Endothelial cell of umbilical vein (primary cell): Measurements from ENCODE around the gene MPZL2.

Experiments
- EZH2 ChIP-seq: IDR thresholded peaks from 2 replicates; pipeline ENCODE4 v1.6.1; 2012; ENCODE audit warnings: borderline replicate concordance, low read depth, mild to moderate bottlenecking, moderate library complexity, low read length, inconsistent platforms; ENCODE audit not compliant: severe bottlenecking
- FOS ChIP-seq: IDR thresholded peaks from 2 replicates; pipeline ENCODE4 v1.6.1; 2011; ENCODE audit warnings: mild to moderate bottlenecking, low read length, moderate library complexity, borderline replicate concordance; ENCODE audit not compliant: insufficient read depth
- GATA2 ChIP-seq: IDR thresholded peaks from 2 replicates; pipeline ENCODE4 v1.7.0; 2011; ENCODE audit warnings: low read depth, mild to moderate bottlenecking, moderate library complexity, mixed read lengths, low read length; ENCODE audit not compliant: insufficient read length, insufficient read depth
- JUN ChIP-seq: IDR thresholded peaks from 2 replicates; pipeline ENCODE4 v1.6.1; 2011; ENCODE audit warnings: borderline replicate concordance, low read depth; ENCODE audit not compliant: insufficient read length, insufficient read depth
- MYC ChIP-seq: IDR thresholded peaks from one replicate; pipeline ENCODE4 v1.6.1; 2011; ENCODE audit warnings: mild to moderate bottlenecking, low read depth, low read length
- POLR2A ChIP-seq: IDR thresholded peaks from 2 replicates; pipeline ENCODE4 v1.6.1; 2012; ENCODE audit warnings: low read depth, mild to moderate bottlenecking, control low read depth, low read length
- POLR2AphosphoS5 ChIP-seq: IDR thresholded peaks from 2 replicates; pipeline ENCODE4 v1.6.1; 2012; ENCODE audit warnings: low read depth, mild to moderate bottlenecking, control low read depth, low read length, moderate library complexity; ENCODE audit not compliant: insufficient read depth
- TF ChIP-seq, protein P1 (sequence below), 2 donors: IDR thresholded peaks; 1 replicate in 1 of 2; 2 replicates in 1 of 2; pipeline ENCODE4 v1.5.1; 2011; ENCODE audit warnings: low read length in 2 of 2, mild to moderate bottlenecking in 2 of 2, moderate library complexity in 2 of 2, control low read depth in 1 of 2, inconsistent platforms in 1 of 2, low read depth in 1 of 2; ENCODE audit not compliant: insufficient read depth in 1 of 2; ENCODE audit errors: extremely low read depth in 1 of 2
- TF ChIP-seq, protein P2 (sequence below): IDR thresholded peaks from 2 replicates; pipeline ENCODE4 v1.6.1; 2011; ENCODE audit not compliant: insufficient read depth, insufficient read length

GRCh38 chr11:118234833-118235232, 29.3 kb downstream of the MPZL2 start:
- TF ChIP-seq, protein P1, sequence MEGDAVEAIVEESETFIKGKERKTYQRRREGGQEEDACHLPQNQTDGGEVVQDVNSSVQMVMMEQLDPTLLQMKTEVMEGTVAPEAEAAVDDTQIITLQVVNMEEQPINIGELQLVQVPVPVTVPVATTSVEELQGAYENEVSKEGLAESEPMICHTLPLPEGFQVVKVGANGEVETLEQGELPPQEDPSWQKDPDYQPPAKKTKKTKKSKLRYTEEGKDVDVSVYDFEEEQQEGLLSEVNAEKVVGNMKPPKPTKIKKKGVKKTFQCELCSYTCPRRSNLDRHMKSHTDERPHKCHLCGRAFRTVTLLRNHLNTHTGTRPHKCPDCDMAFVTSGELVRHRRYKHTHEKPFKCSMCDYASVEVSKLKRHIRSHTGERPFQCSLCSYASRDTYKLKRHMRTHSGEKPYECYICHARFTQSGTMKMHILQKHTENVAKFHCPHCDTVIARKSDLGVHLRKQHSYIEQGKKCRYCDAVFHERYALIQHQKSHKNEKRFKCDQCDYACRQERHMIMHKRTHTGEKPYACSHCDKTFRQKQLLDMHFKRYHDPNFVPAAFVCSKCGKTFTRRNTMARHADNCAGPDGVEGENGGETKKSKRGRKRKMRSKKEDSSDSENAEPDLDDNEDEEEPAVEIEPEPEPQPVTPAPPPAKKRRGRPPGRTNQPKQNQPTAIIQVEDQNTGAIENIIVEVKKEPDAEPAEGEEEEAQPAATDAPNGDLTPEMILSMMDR (IDR thresholded peaks at IDR 0.05; ENCODE audit: extremely low read depth in 1 of 2, insufficient read depth in 1 of 2, low read depth in 1 of 2, low read length in 2 of 2), result no peak
- TF ChIP-seq POLR2AphosphoS5 (no peak), POLR2A (no peak), EZH2 (no peak), MYC (no peak), GATA2 (no peak), FOS (no peak), JUN (no peak)
- TF ChIP-seq, protein P2, sequence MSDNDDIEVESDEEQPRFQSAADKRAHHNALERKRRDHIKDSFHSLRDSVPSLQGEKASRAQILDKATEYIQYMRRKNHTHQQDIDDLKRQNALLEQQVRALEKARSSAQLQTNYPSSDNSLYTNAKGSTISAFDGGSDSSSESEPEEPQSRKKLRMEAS, result no peak
